Thyroid gland (tissue), 4 donors: ENCODE measurements around the gene CDX1. TPM values are rescaled to one million over a fixed set of nuclear protein-coding genes. Genes with fewer than 3 reads are reported as not detected.

Experiments used
- DNase-seq, 2 donors: peaks; one replicate each; pipeline ENCODE4 v3.0.0-alpha.2; 2019
- H3K27ac ChIP-seq, 3 donors: fragments of 200-600 bp; sonication (generic); 1 replicate in 2 of 3; 2 replicates in 1 of 3; pipeline ENCODE4 v1.5.1; 2016 to 2019; ENCODE audit warnings: mild to moderate bottlenecking in 1 of 3, moderate library complexity in 1 of 3
- H3K27me3 ChIP-seq: fragments of 200-600 bp; sonication (generic); one replicate; pipeline ENCODE4 v1.5.1; 2019
- H3K36me3 ChIP-seq, 2 donors: fragments of 200-600 bp; sonication (generic); one replicate each; pipeline ENCODE4 v1.5.1; 2016 to 2019
- H3K4me1 ChIP-seq, 2 donors: fragments of 200-600 bp; sonication (generic); one replicate each; pipeline ENCODE4 v1.5.1; 2017 to 2019
- H3K4me3 ChIP-seq, 3 donors: fragments of 200-600 bp; sonication (generic); replicated peaks in 1 of 3; 1 replicate in 2 of 3; 2 replicates in 1 of 3; pipeline ENCODE4 v1.5.1; 2016; ENCODE audit warnings: mild to moderate bottlenecking in 1 of 3
- H3K9me3 ChIP-seq: fragments of 200-600 bp; sonication (generic); one replicate; pipeline ENCODE4 v1.5.1; 2017
- CTCF ChIP-seq, 6 experiments: fragments of 200-600 bp in 3 of 6; fragments of 450-650 bp in 3 of 6; sonication (generic) in 3 of 6; IDR thresholded peaks; one replicate each; pipeline ENCODE4 v1.5.1; 2016 to 2019; ENCODE audit warnings: antibody characterized with exemption in 6 of 6, mild to moderate bottlenecking in 2 of 6, inconsistent platforms in 1 of 6, moderate library complexity in 1 of 6
- POLR2A ChIP-seq, 2 donors: fragments of 450-650 bp; IDR thresholded peaks; one replicate each; pipeline ENCODE4 v1.6.1; 2017; ENCODE audit warnings: antibody characterized with exemption in 2 of 2, mild to moderate bottlenecking in 2 of 2, moderate library complexity in 1 of 2
- WGBS, 2 donors: methylation state at CpG; one replicate each; pipeline ENCODE4 v1.1.5; 2017; 5-methylcytosine and 5-hydroxymethylcytosine counted together
- intact Hi-C: fragments of 100-400 bp; cut with DNase I; formaldehyde crosslinking; loops from one replicate; pipeline ENCODE4 v1.15.1; 2023
- total RNA-seq, 4 donors: library from RNA; depleted of rRNA; stranded (reverse); fragments of >200 nt; gene quantifications; one replicate each; pipeline ENCODE4 v1.2.3, GENCODE V29; 2016

Gene CDX1
- total RNA-seq, 4 donors from 2014 or later = not detected

- TF ChIP-seq CTCF (IDR thresholded peaks at IDR 0.05) (no peak), POLR2A (IDR thresholded peaks at IDR 0.05) (no peak)
- Histone ChIP-seq H3K27me3 (no peaks in the 10 kb centered on the region), H3K9me3 (no peaks in the 10 kb centered on the region), H3K4me1 (peaks cover 0 to 8% of the 10 kb centered on the region in 2 donors), H3K4me3 (no peak overlapping the region), H3K27ac (no peak overlapping the region), H3K36me3 (no peaks in the 10 kb centered on the region)
- no peak for DNase-seq
- WGBS, 2 donors = 76 to 85% methylated on average over 4 to 8 of the region's 8 CpGs
- intact Hi-C loops = loop anchor here (5.0 kb wide), 1 partner anchor 87 kb away; no protein-coding TSS in a partner anchor
Observed at GRCh38 chr5:150130493-150130922, 36.1 kb upstream of the CDX1 start.

- no peaks in the 10 kb centered on the region for H3K36me3 ChIP-seq
Observed at GRCh38 chr5:150131461-150131860, 35.1 kb upstream of the CDX1 start.

GRCh38 chr5:150131978-150132694 lies 34.4 kb upstream of the CDX1 start:
- Histone ChIP-seq H3K4me3 (no peak overlapping the region), H3K9me3 (no peaks in the 10 kb centered on the region), H3K36me3 (no peaks in the 10 kb centered on the region), H3K4me1 (peaks cover 0 to 22% of the 10 kb centered on the region in 2 donors), H3K27me3 (no peaks in the 10 kb centered on the region), H3K27ac (no peak overlapping the region)
- intact Hi-C loops = loop anchor here (5.0 kb wide), 1 partner anchor 85 kb away; no protein-coding TSS in a partner anchor
- no peak for TF ChIP-seq POLR2A (IDR thresholded peaks at IDR 0.05)
- no peak for TF ChIP-seq CTCF (IDR thresholded peaks at IDR 0.05)
- 69 to 80% methylated on average over 11 to 12 of the region's 12 CpGs for WGBS, 2 donors
- no peak for DNase-seq

More at GRCh38 chr5:150131461-150131860, 35.1 kb upstream of the CDX1 start:
- TF ChIP-seq CTCF (IDR thresholded peaks at IDR 0.05) = no peak
- TF ChIP-seq POLR2A (IDR thresholded peaks at IDR 0.05) = no peak
- no peaks in the 10 kb centered on the region for H3K9me3 ChIP-seq
- H3K4me1 ChIP-seq = peaks cover 0 to 15% of the 10 kb centered on the region in 2 donors
- intact Hi-C loops = loop anchor here (5.0 kb wide), 1 partner anchor 86 kb away; no protein-coding TSS in a partner anchor
- no peaks in the 10 kb centered on the region for H3K27me3 ChIP-seq
- H3K27ac ChIP-seq = no peak overlapping the region
- H3K4me3 ChIP-seq = no peak overlapping the region
- DNase-seq = no peak
- 84 to 90% methylated on average over 4 of the region's 4 CpGs for WGBS, 2 donors

- Histone ChIP-seq H3K27ac (no peak overlapping the region), H3K36me3 (no peaks in the 10 kb centered on the region), H3K4me1 (peaks cover 0 to 28% of the 10 kb centered on the region in 2 donors), H3K4me3 (no peak overlapping the region), H3K27me3 (no peaks in the 10 kb centered on the region), H3K9me3 (no peaks in the 10 kb centered on the region)
- intact Hi-C loops = loop anchor here (5.0 kb wide), 1 partner anchor 85 kb away; no protein-coding TSS in a partner anchor
- TF ChIP-seq CTCF (IDR thresholded peaks at IDR 0.05) = no peak
- no peak for TF ChIP-seq POLR2A (IDR thresholded peaks at IDR 0.05)
- DNase-seq = no peak
- WGBS, 2 donors = 89 to 90% methylated on average over 17 to 21 of the region's 22 CpGs
Observed at GRCh38 chr5:150132740-150133139, 33.8 kb upstream of the CDX1 start.

GRCh38 chr5:150133581-150134197 lies 32.9 kb upstream of the CDX1 start:
- no peaks in the 10 kb centered on the region for H3K27me3 ChIP-seq
- WGBS, 2 donors = 84 to 88% methylated on average over 16 of the region's 16 CpGs
- intact Hi-C loops = loop anchor here (5.0 kb wide), 1 partner anchor 84 kb away; no protein-coding TSS in a partner anchor
- TF ChIP-seq POLR2A (IDR thresholded peaks at IDR 0.05) (no peak), CTCF (IDR thresholded peaks at IDR 0.05) (no peak)
- DNase-seq = no peak
- H3K4me1 ChIP-seq = peaks cover 6 to 38% of the 10 kb centered on the region in 2 donors
- no peak overlapping the region for H3K4me3 ChIP-seq
- no peaks in the 10 kb centered on the region for H3K36me3 ChIP-seq
- H3K27ac ChIP-seq = no peak overlapping the region
- no peaks in the 10 kb centered on the region for H3K9me3 ChIP-seq
